Inflammatory macrophage treated with lipopolysaccharide for 1 hour (primary cell): ENCODE results near the gene TIGD1.
A peak's percentile ranks its signal among the peaks of the same experiment; 100 is the strongest.
"Not testable (repeated sequence)": the region's sequence is repeated elsewhere in the genome, so short reads cannot be mapped to it uniquely, and the experiment has no call there.

Source experiments
- DNase-seq, 2 donors: peaks; one replicate each; pipeline ENCODE4 v3.0.0-alpha.2; 2020 to 2022

Gene TIGD1

GRCh38 chr2:232538671-232539070, 11.7 kb downstream of the TIGD1 start:
- peak; percentile 82 to 89 for DNase-seq

DNA sequence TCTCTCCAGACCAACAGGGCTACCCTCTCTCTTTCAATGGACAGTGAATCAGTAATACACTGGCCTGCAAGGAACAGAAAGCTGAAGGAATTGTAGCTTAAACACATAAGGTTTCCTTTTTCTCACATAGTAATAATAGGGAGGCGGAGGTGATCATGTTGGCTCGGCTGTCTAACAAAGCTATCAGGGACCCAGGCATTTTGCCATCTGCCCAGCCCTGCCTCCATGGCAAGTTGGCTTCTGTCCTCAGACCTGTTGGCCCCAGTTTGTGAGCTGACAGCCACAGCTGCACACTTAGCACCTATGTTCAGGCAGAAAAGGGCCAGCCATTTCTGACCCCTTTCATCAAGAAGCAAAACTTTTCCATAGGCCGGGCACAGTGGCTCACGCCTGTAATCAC, 12.9 kb downstream of the TIGD1 start:
- DNase-seq = no peak

- no peak for DNase-seq
Measured at GRCh38 chr2:232537079-232537478, 13.3 kb downstream of the TIGD1 start.

- DNase-seq = peak in 1 of 2 donors; percentile 44
Measured at GRCh38 chr2:232535761-232536530, 14.4 kb downstream of the TIGD1 start.

DNA sequence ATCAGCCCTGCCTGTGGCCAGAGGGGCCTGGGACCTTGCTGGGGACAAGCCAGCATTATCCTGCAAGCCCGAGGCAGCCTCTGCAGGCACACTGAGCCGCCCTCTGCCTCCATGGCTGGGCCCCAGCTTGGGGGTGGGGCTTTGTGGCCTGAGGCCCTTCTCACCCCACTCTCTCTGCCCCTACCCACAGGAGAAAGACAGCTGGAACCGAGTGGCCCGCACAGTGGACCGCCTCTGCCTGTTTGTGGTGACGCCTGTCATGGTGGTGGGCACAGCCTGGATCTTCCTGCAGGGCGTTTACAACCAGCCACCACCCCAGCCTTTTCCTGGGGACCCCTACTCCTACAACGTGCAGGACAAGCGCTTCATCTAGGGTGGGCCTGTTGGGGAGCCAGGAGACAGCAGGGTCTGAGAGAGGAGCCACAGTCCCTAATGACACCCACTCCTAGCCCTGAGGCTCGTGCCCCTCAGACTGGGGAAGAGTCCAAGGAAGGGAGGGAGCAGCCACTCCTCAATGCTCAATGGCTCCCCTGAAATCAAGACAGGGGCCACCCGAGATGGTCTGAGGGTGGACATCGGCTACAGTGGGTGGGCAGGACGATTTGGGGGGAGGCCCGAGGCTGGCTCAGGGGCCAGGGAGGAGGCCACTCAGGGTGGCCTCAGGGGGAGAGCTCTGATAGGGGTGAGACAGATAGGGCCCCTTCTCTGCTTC, 15.3 kb downstream of the TIGD1 start:
- no peak for DNase-seq

GRCh38 chr2:232533944-232534710, 16.2 kb downstream of the TIGD1 start:
- no peak for DNase-seq

GRCh38 chr2:232532821-232533220, 17.5 kb downstream of the TIGD1 start:
- DNase-seq = not testable (repeated sequence)

DNA sequence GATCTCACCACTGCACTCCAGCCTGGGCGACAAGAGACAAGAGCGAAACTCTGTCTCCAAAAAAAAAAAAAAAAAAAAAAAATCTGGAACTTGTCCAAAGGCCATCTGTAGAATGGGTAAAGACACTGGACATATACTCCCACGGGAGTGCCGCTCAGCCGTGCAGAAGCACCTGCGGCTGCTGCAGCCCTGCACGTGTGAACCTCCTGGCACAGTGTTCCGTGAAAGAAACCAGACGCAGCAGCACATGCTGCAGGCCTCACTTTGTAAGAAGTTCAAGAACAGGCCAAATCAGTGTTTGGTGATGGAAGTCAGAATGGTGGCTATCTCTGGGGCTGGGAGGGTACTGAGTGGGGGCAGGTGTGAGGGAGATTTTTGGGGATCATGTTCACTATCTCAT, 17.9 kb downstream of the TIGD1 start:
- DNase-seq = no peak

DNA sequence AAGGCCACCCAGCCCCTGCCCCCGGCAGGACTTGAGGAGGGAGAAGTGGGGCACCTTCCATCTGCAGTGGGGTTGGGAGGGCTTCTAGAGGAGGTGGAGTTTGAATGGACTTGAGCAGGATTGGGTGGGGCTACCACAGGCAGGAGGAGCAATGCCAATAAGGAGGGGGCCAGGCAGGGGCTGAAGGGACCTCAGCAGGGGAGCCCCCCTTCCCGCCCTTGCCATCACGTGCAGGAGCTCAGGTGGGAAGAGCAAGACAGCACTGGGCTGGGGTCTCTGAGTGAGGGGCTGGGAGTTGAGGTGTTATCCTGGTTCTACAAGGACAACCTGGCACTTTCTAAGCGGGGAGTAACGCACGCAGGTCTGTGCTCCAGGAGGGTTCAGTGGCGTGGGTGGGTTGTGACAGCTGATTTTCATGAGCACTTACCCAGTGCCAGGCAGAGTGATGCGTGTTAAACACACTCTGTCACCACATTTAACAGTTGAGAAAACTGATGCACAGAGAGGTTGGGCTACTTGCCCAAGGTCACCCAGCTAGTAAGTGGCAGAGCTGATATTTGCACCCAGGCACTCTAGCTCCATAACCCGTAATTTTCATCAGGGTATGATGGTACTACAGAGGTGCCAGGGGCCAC, 19.6 kb downstream of the TIGD1 start:
- DNase-seq = no peak

DNA sequence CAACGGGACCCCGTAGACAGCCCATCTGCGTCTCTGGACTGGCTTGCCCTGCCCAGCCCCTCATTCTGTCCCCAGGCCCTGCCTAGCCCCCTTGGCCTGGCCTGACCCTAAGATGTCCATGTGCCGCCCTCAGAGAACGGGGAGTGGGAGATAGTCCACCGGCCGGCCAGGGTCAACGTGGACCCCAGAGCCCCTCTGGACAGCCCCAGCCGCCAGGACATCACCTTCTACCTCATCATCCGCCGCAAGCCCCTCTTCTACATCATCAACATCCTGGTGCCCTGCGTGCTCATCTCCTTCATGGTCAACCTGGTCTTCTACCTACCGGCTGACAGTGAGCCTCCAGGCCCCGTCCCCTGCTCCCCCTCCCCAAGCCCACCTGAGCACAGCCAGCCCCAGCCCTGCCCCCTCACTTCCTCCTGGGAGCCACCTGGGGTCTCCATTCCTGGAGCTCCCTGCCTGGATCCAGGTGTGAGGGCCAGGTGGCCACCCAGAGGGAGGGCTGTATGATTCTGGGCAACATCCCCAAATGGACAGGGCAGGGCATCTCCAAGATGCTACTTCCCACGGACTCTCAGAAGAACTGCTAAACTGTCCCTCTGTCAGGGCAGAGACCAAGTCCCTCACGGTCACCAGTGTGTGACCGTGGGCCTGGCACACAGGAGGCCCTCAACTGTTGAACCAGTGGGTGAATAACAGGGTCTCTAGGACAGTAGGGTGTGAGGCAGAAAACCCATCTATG, 20.4 kb downstream of the TIGD1 start:
- DNase-seq = no peak

GRCh38 chr2:232528746-232529460, 21.5 kb downstream of the TIGD1 start:
- DNase-seq = peak; percentile 37 to 54

- DNase-seq = no peak
Measured at GRCh38 chr2:232527905-232528470, 22.4 kb downstream of the TIGD1 start.

DNA sequence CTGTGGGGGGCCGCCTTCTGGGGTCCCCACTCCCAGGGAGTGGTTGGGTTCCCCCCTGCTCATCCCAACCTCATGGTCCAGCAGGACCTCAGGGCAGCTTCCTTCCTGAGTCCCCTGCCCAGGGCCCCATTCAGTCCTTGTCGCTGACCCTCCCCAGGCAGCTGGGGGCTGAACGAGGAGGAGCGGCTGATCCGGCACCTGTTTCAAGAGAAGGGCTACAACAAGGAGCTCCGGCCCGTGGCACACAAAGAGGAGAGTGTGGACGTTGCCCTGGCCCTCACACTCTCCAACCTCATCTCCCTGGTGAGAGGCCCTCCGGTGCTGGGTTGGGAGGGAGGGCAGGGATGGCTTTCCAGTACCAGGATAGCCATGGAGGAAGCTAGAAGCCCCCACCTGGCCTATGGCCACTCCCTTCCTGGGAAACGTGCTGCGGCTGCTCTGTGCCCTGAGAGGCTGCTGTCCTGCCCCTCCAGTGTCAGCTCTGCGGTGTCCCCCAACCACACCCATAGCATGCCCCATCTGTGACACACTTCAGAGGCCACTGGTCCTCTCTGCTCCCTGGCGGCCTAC, 23.9 kb downstream of the TIGD1 start:
- DNase-seq = no peak

- DNase-seq = no peak
Measured at GRCh38 chr2:232525791-232526371, 24.5 kb downstream of the TIGD1 start, which contains the start of gene CHRND. CHRND (plus strand) TSS chr2:232526160; CDS start chr2:232526216, 56 bp downstream.

DNA sequence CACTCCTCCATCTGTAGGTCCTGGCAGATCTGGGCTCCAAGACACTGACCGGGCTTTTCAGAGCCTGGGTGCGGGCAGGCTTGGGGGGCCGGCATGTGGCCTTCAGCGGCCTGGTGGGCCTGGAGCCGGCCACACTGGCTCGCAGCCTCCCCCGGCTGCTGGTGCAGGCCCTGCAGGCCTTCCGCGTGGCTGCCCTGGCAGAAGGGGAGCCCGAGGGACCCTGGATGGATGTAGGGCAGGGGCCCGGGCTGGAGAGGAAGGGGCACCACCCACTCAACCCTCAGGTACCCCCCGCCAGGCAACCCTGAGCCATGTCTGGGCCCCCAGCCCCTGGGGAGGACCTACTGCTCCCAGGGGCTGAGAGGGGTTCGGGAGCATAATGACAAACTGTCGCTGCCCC, 25.2 kb downstream of the TIGD1 start:
- no peak for DNase-seq

DNA sequence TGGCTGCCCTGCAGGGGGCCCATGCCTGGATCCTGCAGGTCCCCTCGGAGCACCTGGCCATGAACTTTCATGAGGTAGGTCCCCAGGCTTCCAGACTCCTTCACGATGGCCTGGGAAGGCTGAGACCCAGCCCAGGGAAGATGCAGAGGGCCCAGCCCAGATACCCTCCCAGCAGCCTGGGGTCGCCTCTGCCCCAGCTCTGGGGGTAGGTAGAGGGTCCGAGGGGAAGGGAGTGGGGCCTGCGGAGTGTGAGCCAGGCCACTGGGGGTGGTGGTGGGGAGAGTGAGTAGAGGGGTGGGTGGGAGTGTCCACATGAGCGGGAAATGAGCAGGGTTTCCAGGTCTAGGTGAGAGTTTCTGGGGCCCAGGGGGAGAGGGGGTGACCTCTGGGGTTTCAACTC, 25.6 kb downstream of the TIGD1 start:
- no peak for DNase-seq

GRCh38 chr2:232523682-232524597, 26.4 kb downstream of the TIGD1 start:
- peak; percentile 15 to 40 for DNase-seq

DNA sequence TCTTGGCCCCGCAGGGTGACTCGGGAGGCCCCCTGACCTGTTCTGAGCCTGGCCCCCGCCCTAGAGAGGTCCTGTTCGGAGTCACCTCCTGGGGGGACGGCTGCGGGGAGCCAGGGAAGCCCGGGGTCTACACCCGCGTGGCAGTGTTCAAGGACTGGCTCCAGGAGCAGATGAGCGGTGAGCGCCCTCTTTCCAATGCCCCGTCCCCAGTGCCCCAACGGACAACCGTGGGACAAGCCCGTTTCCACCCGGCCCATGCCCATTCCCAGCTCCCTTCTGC, 27.0 kb downstream of the TIGD1 start:
- no peak for DNase-seq

- DNase-seq = no peak
Measured at GRCh38 chr2:232522623-232523401, 27.5 kb downstream of the TIGD1 start.
